ENCODE measurements around the gene TMCC3. TPM values are rescaled to one million over a fixed set of nuclear protein-coding genes. Genes with fewer than 3 reads are reported as not detected.

The TMCC3 gene
- total RNA-seq, 1 experiment from 2014 or later: 1.9 TPM

DNA sequence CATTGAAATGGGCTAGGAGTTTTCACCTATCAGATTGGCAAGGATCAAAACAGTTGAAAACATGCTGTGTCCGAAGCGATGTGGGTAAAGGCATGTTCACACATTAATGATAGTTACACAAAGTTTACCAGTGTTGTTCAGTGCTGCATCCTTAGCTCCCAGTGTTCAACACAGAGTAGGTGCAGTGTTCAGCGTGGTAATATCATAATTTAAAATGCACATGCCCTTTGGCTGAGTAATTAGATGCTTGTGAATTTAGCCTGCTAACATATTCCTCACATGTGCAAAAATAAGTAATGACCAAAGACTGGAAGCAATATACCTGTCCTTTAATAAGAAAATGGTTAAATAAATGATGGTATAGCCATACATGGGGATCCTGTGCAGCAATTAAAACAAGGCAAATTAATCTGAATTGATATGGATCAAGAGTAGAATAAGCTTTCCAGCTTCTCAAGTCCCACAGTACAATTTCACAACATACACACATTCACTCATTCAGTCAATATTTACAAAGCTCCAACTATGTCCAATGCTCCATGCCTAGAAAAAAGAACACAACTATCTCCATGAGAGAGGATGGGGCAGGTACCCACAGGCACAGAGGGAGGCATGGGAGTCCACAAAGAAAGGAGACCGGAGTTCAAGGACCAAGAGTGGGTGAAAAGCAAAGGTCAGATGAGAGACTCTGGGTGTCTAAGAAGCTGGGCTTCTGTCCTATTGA lies 12.8 kb downstream of the TMCC3 start:
- H3K27me3 ChIP-seq (replicated peaks): no peaks in the 10 kb centered on the region
- H3K9me3 ChIP-seq (replicated peaks): no peaks in the 10 kb centered on the region
- H3K36me3 ChIP-seq: no peaks in the 10 kb centered on the region
- no peak overlapping the region for H3K4me3 ChIP-seq
- DNase-seq (ENCODE audit: low read depth in 1 of 2, low spot score in 2 of 2): no peak
- peaks cover 7% of the 10 kb centered on the region for H3K4me1 ChIP-seq (replicated peaks)
- no peak overlapping the region for H3K27ac ChIP-seq

DNA sequence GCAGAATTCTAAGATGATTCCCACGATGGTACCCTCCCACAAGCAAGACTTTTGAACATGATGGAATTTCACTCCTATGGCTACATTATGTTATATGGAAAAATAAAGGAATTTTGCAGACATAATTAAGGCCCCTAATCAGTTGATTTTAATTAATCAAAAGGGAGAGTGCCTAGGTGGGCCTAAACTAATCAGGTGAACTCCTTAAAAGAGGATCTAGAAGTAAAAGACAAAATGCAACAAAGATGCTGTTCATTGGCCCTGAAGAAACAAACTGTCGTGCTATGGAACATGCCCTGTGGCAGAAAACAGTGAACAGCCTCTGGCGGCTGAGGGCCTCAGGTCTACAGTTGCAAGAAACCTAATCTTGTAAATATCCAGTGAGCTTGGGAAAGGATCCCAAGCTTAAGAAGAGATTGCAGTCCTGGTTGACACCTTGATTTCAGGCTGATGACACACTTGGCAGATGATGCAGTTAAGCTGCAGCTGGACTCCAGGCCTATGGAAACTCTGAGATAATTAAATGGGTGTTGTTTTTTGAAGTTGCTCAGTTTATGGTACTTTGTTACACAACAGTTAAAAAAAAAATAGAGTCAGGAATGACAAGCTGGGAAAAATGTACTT lies 13.8 kb downstream of the TMCC3 start:
- H3K27me3 ChIP-seq (replicated peaks): no peaks in the 10 kb centered on the region
- H3K36me3 ChIP-seq: no peaks in the 10 kb centered on the region
- no peak overlapping the region for H3K4me3 ChIP-seq
- peaks cover 7% of the 10 kb centered on the region for H3K4me1 ChIP-seq (replicated peaks)
- H3K9me3 ChIP-seq (replicated peaks): no peaks in the 10 kb centered on the region
- no peak overlapping the region for H3K27ac ChIP-seq
- DNase-seq (ENCODE audit: low read depth in 1 of 2, low spot score in 2 of 2): no peak

DNA sequence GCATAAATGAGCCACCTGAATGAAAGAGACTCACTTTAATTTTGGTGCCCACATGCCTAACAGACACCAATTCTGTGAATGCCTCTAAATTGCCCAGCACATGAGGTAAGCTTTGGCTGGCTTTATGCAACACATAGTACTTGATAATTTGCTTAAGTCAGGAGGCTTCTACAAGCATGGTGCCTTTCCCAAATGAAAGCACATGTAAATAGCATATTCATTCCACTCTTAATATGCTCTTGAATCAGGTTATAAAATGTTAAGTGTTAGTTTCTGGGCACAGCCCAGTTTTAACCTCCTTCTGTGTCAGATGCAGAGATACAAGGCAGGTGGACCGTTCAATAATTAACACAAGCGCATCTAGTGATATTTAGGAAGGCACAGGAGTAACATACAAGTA lies 15.6 kb downstream of the TMCC3 start:
- Histone ChIP-seq H3K4me3 (no peak overlapping the region), H3K27ac (no peak overlapping the region), H3K27me3 (replicated peaks) (no peaks in the 10 kb centered on the region), H3K4me1 (replicated peaks) (no peaks in the 10 kb centered on the region), H3K9me3 (replicated peaks) (no peaks in the 10 kb centered on the region), H3K36me3 (no peaks in the 10 kb centered on the region)
- DNase-seq (ENCODE audit: low read depth in 1 of 2, low spot score in 2 of 2): no peak

DNA sequence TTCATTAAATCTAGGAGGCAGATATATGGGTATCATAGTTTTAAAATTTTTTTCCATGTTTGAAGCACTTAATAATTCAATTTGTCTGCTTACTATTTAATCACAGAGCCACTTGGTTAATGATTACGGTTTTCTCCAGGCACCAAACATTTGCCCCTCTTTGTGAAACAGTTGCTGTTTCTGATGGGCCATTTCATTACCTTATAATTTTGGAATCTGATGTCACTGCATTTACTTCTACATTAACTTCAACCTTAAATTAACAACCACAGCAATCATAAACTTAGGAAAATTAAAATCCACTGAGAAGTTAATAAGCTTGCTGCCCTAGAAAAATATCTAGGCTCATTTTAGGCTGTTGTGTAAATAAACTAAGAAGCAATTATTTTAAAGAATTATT lies 17.0 kb downstream of the TMCC3 start:
- no peak overlapping the region for H3K4me3 ChIP-seq
- H3K27me3 ChIP-seq (replicated peaks): no peaks in the 10 kb centered on the region
- H3K9me3 ChIP-seq (replicated peaks): no peaks in the 10 kb centered on the region

DNA sequence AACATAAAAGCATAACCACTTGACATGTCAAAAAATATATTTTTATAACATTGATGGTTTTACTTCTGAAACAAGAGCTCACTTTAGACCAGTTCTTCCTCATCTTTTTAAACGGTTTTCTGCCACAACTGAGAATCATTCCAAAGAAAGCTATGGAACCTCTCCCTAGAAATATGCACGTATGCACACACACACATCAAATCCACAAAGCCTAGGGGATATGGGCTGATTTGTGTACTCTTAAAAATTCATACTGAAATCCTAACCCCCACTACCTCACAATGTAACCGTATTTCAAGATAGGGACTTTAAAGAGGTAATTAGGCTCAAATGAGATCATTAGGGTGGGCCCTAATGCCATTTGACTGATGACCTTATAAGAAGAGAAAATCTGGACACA lies 19.3 kb downstream of the TMCC3 start:
- DNase-seq (ENCODE audit: low read depth in 1 of 2, low spot score in 2 of 2): no peak
- H3K9me3 ChIP-seq (replicated peaks): no peaks in the 10 kb centered on the region

More for the DNA sequence above, 17.0 kb downstream of the TMCC3 start:
- no peaks in the 10 kb centered on the region for H3K36me3 ChIP-seq
- no peak overlapping the region for H3K27ac ChIP-seq
- no peaks in the 10 kb centered on the region for H3K4me1 ChIP-seq (replicated peaks)
- DNase-seq (ENCODE audit: low read depth in 1 of 2, low spot score in 2 of 2): no peak

DNA sequence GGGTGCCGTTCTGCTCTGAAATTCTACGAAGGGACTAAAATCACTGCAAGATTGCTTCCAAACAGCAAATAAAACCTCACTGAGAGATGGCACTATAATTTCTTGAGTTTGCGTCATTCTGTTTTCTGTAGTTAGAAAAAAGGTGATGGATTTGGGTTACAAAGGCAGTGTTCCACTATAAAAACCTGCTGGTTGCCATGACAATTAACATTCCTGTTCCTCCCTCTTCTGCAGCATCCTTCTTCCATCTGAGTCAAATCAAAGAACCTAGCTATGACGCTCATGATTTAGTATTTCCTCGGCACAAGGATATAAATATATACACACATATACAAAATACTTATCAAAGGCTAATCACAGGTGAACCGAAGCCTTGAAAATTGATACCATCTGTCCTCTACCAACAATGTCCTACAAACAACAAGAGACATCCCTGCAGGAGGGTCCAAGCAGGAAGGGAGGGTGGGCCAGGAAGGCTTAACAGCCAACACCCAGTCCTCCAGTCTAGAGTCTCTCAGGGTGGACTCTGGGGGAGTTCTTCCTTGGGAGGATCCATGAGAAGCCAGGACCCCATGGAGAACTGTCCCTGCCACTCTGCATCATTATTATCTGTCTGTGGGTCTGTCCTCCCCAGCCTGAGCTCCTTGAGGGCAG lies 21.4 kb downstream of the TMCC3 start:
- Histone ChIP-seq H3K36me3 (no peaks in the 10 kb centered on the region), H3K4me3 (no peak overlapping the region), H3K4me1 (replicated peaks) (no peaks in the 10 kb centered on the region), H3K27me3 (replicated peaks) (no peaks in the 10 kb centered on the region), H3K9me3 (replicated peaks) (no peaks in the 10 kb centered on the region), H3K27ac (no peak overlapping the region)
- no peak for DNase-seq (ENCODE audit: low read depth in 1 of 2, low spot score in 2 of 2)

More for the DNA sequence above, 19.3 kb downstream of the TMCC3 start:
- no peaks in the 10 kb centered on the region for H3K4me1 ChIP-seq (replicated peaks)
- no peak overlapping the region for H3K4me3 ChIP-seq
- H3K27me3 ChIP-seq (replicated peaks): no peaks in the 10 kb centered on the region
- H3K27ac ChIP-seq: no peak overlapping the region
- H3K36me3 ChIP-seq: no peaks in the 10 kb centered on the region

DNA sequence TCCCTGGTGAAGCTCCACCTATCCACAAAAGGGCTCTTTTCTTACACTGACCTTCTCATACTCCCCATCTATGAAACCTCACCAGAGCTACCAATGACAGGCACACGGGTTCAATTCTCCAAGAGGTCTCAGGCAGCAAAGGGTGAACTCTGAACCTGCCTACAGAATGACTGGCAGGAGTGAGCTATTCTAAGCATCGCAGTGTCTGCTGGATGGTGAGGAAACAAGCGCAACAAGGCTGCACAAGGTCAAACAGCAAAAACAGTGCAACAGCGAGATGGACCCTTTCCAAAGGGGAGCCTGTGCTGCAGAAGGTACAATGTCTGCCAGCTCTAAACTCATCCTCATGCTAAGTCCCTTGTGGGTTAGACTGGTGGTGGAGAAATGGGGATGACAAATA lies 22.0 kb downstream of the TMCC3 start:
- no peak for DNase-seq (ENCODE audit: low read depth in 1 of 2, low spot score in 2 of 2)
- Histone ChIP-seq H3K27me3 (replicated peaks) (no peaks in the 10 kb centered on the region), H3K36me3 (no peaks in the 10 kb centered on the region), H3K27ac (no peak overlapping the region), H3K9me3 (replicated peaks) (no peaks in the 10 kb centered on the region), H3K4me1 (replicated peaks) (no peaks in the 10 kb centered on the region), H3K4me3 (no peak overlapping the region)

DNA sequence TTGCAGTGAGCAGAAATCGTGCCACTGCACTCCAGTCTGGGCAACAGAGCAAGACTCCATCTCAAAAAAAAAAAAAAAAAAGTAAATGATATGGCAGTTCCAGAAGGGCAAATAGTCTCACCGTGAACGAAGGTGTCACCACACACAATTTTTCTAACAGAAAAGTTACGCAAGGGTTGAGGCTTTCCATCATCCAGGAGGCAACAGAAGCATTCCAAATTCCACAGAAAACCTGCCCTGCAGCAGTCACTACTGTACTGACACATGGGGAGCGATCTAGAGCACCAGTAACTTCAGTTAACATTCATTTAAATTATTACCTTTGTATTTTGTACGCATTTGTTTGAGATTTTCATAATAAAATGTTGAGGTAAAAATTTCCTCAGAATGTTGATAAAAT lies 24.8 kb downstream of the TMCC3 start:
- Histone ChIP-seq H3K4me3 (no peak overlapping the region), H3K4me1 (replicated peaks) (peaks cover 9% of the 10 kb centered on the region), H3K36me3 (no peaks in the 10 kb centered on the region), H3K27ac (no peak overlapping the region), H3K9me3 (replicated peaks) (no peaks in the 10 kb centered on the region), H3K27me3 (replicated peaks) (no peaks in the 10 kb centered on the region)
- DNase-seq (ENCODE audit: low read depth in 1 of 2, low spot score in 2 of 2): no peak

DNA sequence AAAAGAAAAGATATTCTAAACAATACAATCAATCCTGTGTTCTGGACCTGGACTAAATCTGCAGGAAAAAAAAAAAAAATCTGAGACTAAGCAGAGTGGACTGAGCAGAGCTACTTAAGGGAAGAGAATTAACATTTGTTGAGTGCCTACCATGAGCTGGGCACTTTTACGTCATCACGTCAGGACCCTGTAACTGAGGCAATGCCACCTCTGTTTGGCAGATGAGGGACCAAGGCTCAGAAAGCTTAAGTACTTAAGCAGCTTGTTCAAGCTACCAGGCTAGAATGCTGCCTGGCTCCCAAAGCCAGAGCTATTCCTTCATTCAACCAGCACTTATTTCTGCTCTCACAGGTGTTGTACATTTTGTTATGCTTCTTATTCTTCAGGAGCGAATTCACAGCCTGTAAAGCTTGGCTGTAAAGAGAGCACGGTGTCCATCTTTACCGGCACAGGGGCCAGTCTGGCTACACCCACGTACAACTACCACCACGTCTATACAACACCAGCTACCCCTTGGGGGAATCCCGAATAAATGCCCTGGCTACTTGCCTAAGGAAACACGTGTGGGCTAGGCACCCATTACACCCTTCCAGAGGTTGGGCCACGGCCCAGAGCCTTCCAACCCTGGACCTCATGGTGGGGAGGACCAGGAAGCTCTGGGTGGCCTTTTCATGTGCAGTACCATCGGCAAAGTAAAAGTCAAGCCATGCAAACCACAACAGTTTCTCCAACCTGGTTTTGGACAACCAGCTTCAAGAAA lies 27.0 kb downstream of the TMCC3 start:
- Histone ChIP-seq H3K4me3 (no peak overlapping the region), H3K9me3 (replicated peaks) (no peaks in the 10 kb centered on the region), H3K27me3 (replicated peaks) (no peaks in the 10 kb centered on the region), H3K27ac (no peak overlapping the region), H3K4me1 (replicated peaks) (peaks cover 18% of the 10 kb centered on the region), H3K36me3 (no peaks in the 10 kb centered on the region)
- DNase-seq (ENCODE audit: low read depth in 1 of 2, low spot score in 2 of 2): no peak

DNA sequence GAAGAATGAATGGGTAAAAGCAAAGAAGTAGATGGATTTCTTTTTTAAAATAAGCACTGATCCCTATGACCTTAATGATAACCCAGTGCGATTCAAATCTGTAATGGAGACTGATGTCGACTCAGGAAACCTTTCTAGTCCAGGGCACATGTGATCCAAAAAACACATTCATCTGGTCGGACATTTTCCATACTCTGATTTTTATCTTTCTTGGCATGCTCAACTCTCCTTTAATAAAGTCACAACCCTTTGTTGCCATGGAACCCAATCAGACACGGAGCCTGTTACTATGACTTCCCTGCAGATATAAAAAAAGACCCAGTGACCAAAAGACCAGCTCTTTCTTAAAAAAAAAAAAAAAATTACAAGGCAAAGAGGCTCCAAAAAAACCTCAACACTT lies 27.9 kb downstream of the TMCC3 start:
- no peaks in the 10 kb centered on the region for H3K36me3 ChIP-seq
- no peaks in the 10 kb centered on the region for H3K9me3 ChIP-seq (replicated peaks)
- no peak for DNase-seq (ENCODE audit: low read depth in 1 of 2, low spot score in 2 of 2)
- H3K4me3 ChIP-seq: no peak overlapping the region
- H3K27ac ChIP-seq: no peak overlapping the region
- H3K27me3 ChIP-seq (replicated peaks): no peaks in the 10 kb centered on the region
- H3K4me1 ChIP-seq (replicated peaks): peaks cover 18% of the 10 kb centered on the region

DNA sequence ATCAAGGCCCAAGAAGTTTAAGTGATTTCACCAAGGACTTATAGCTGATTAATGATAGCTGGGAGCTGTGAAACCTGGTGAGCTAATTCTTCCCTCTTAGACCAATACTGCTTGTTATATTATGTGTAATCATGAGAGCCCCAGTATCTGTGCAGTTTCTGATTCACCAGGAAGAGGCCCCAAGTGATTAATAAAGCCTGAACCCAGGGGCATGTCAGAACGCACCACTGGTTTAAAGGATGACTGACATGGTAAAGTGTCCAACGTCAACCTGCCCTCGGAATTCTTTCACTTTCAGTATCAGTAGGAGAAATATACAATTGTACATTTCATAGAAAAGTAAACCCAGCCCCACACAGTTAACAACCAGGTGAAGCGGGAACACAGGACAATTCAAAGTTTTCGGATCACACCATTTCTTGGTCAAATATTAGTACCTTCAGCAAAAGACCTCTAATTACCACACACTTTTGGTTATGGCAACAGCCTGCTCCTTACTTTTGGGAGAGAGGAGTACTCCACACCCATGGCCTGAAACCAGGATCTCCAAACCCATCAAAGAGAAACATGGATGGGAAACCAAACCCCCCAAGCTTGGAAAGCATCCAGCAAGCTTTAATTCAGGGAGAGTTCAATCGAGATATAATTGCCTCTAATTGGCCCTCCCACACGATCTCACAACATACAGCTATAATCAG lies 28.5 kb downstream of the TMCC3 start:
- Histone ChIP-seq H3K27me3 (replicated peaks) (no peaks in the 10 kb centered on the region), H3K4me3 (peak overlapping the region; percentile 14), H3K4me1 (replicated peaks) (peaks cover 18% of the 10 kb centered on the region), H3K9me3 (replicated peaks) (no peaks in the 10 kb centered on the region), H3K36me3 (no peaks in the 10 kb centered on the region), H3K27ac (no peak overlapping the region)
- DNase-seq (ENCODE audit: low read depth in 1 of 2, low spot score in 2 of 2): peak in 1 of 2 experiments; percentile 37

DNA sequence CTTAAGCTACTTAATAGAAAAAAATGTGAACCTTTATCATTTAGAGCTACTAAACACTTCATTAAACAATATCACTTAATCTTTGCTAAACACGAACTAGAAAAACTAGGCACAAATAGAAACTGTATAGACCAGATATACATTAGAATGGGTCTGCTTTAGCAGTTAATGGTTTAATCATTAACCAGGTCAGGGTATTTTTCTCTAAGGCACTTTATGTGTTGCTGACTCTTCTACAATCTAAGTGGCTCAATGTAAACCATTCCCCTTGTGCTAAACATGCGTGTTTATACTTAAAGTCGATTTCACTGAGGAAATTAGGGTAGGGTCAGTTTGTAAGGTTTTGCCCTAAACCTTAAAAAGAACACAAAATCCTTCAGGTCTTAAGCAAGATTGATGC lies 29.7 kb downstream of the TMCC3 start:
- no peaks in the 10 kb centered on the region for H3K27me3 ChIP-seq (replicated peaks)
- no peaks in the 10 kb centered on the region for H3K9me3 ChIP-seq (replicated peaks)
- peaks cover 29% of the 10 kb centered on the region for H3K4me1 ChIP-seq (replicated peaks)
- H3K27ac ChIP-seq: no peak overlapping the region
- H3K36me3 ChIP-seq: no peaks in the 10 kb centered on the region
- DNase-seq (ENCODE audit: low read depth in 1 of 2, low spot score in 2 of 2): no peak
- H3K4me3 ChIP-seq: no peak overlapping the region

DNA sequence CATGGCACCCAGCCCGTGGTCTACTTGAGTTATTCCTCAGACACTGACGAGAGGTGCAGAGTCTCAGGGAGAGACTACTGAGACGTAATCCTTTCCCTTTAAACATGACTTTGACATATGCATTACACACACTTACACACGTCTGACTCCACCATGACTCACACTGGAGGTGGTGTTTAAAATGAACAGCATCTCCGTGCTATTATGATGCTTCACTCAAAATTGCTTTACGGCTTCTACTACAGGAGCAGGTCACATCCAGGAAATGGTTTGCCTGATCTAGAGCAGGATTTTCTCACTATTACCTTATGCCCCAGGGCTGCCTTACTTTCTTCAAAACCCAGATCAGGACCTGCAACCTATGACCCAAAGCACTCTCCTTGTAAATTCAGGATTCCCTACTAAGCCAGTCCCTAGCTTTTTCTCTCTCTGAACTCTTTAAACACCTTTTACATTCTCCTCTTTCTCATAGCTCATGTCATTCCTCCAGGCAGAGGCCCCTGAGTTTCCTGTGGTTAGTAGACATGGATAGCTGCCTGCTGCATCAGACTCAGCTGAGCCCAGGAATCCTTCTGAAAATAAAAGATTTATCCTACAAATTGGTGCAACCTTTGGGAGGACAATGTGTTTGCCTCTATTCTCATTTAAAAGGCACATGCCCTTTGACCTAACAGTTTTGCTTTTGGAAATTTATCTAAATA lies 31.2 kb downstream of the TMCC3 start:
- Histone ChIP-seq H3K27ac (no peak overlapping the region; the same call in 1 of the 2 replicates), H3K9me3 (replicated peaks) (no peaks in the 10 kb centered on the region), H3K4me3 (no peak overlapping the region), H3K36me3 (no peaks in the 10 kb centered on the region), H3K27me3 (replicated peaks) (no peaks in the 10 kb centered on the region), H3K4me1 (replicated peaks) (peaks cover 44% of the 10 kb centered on the region)
- peak; percentile 55 to 59 for DNase-seq (ENCODE audit: low read depth in 1 of 2, low spot score in 2 of 2)
